HG03342 (cell line): Measurements from ENCODE around the gene TGM1.
"Not testable (repeated sequence)": the region's sequence is repeated elsewhere in the genome, so short reads cannot be mapped to it uniquely, and the experiment has no call there.

Source experiments
- ATAC-seq: cut with Tn5 transposase; IDR thresholded peaks from one replicate; pipeline ENCODE4 v1.9.1; 2021; ENCODE audit warnings: mild to moderate bottlenecking, moderate library complexity; ENCODE audit not compliant: unreplicated experiment

Gene TGM1

GRCh38 chr14:24255438-24255837 lies 7.5 kb downstream of the TGM1 start:
- no peak for ATAC-seq

GRCh38 chr14:24254630-24255392 lies 8.2 kb downstream of the TGM1 start:
- ATAC-seq: no peak

- ATAC-seq: no peak
Measured at GRCh38 chr14:24253936-24254335, 9.0 kb downstream of the TGM1 start.

- ATAC-seq: no peak
Measured at GRCh38 chr14:24252289-24253124, 10.5 kb downstream of the TGM1 start.

GRCh38 chr14:24251880-24252288 lies 11.1 kb downstream of the TGM1 start:
- no peak for ATAC-seq

- no peak for ATAC-seq
Measured at GRCh38 chr14:24250354-24250753, 12.6 kb downstream of the TGM1 start.

GRCh38 chr14:24249230-24250021 lies 13.6 kb downstream of the TGM1 start:
- ATAC-seq: no peak

GRCh38 chr14:24247422-24247821 lies 15.6 kb downstream of the TGM1 start:
- ATAC-seq: no peak

GRCh38 chr14:24246765-24247212 lies 16.2 kb downstream of the TGM1 start:
- peak; percentile 28 for ATAC-seq

GRCh38 chr14:24245350-24245749 lies 17.6 kb downstream of the TGM1 start:
- ATAC-seq: not testable (repeated sequence)

GRCh38 chr14:24243336-24243836 lies 19.6 kb downstream of the TGM1 start:
- ATAC-seq: no peak

- ATAC-seq: peak; percentile 76
Measured at GRCh38 chr14:24241829-24242443, 21.0 kb downstream of the TGM1 start.

GRCh38 chr14:24240110-24240918 lies 22.7 kb downstream of the TGM1 start:
- no peak for ATAC-seq

- no peak for ATAC-seq
Measured at GRCh38 chr14:24238527-24239037, 24.4 kb downstream of the TGM1 start.

- ATAC-seq: no peak
Measured at GRCh38 chr14:24238123-24238522, 24.9 kb downstream of the TGM1 start.

- ATAC-seq: no peak
Measured at GRCh38 chr14:24237463-24237955, 25.5 kb downstream of the TGM1 start.

- no peak for ATAC-seq
Measured at GRCh38 chr14:24236689-24237462, 26.1 kb downstream of the TGM1 start.
